Gastroesophageal sphincter (tissue), 3 donors: ENCODE results near the gene PODXL2.

ENCODE experiments used
- EP300 ChIP-seq: sonication (generic); formaldehyde crosslinking; IDR thresholded peaks from one replicate; pipeline ENCODE4 v1.6.1; 2017; ENCODE audit warnings: antibody characterized with exemption, mild to moderate bottlenecking
- POLR2A ChIP-seq, 2 donors: fragments of 450-650 bp; IDR thresholded peaks; one replicate each; pipeline ENCODE4 v1.6.1; 2017; ENCODE audit warnings: antibody characterized with exemption in 2 of 2, mild to moderate bottlenecking in 2 of 2, moderate library complexity in 1 of 2
- POLR2AphosphoS5 ChIP-seq: sonication (generic); formaldehyde crosslinking; IDR thresholded peaks from one replicate; pipeline ENCODE4 v1.6.1; 2017; ENCODE audit warnings: antibody characterized with exemption
- TF ChIP-seq, protein P1 (sequence below), 4 experiments: fragments of 200-600 bp in 2 of 4; fragments of 450-650 bp in 2 of 4; sonication (generic) in 1 of 4; IDR thresholded peaks; one replicate each; pipeline ENCODE4 v1.5.1; 2017 to 2019; ENCODE audit warnings: antibody characterized with exemption in 4 of 4, mild to moderate bottlenecking in 2 of 4, moderate library complexity in 2 of 4

GRCh38 chr3:127672429-127673190 lies 43.6 kb downstream of the PODXL2 start, which contains the start of gene ABTB1:
- TF ChIP-seq POLR2A (IDR thresholded peaks at IDR 0.05) (peak; percentile 71 to 80), EP300 (no peak), POLR2AphosphoS5 (peak; percentile 92)
- TF ChIP-seq, protein P1, sequence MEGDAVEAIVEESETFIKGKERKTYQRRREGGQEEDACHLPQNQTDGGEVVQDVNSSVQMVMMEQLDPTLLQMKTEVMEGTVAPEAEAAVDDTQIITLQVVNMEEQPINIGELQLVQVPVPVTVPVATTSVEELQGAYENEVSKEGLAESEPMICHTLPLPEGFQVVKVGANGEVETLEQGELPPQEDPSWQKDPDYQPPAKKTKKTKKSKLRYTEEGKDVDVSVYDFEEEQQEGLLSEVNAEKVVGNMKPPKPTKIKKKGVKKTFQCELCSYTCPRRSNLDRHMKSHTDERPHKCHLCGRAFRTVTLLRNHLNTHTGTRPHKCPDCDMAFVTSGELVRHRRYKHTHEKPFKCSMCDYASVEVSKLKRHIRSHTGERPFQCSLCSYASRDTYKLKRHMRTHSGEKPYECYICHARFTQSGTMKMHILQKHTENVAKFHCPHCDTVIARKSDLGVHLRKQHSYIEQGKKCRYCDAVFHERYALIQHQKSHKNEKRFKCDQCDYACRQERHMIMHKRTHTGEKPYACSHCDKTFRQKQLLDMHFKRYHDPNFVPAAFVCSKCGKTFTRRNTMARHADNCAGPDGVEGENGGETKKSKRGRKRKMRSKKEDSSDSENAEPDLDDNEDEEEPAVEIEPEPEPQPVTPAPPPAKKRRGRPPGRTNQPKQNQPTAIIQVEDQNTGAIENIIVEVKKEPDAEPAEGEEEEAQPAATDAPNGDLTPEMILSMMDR (IDR thresholded peaks at IDR 0.05), result no peak
